Activated naive CD8-positive, alpha-beta T cell treated with anti-CD3 and anti-CD28 coated beads, Interleukin-2, amount 50 U/mL, for 24 hours (primary cell): ENCODE data around the gene TMEM156.
"Not testable (repeated sequence)": the region's sequence is repeated elsewhere in the genome, so short reads cannot be mapped to it uniquely, and the experiment has no call there.

Experiments used
- ATAC-seq: fragments of 150-1000 bp; cut with Tn5 transposase; one replicate; pipeline ENCODE4 v1.10.0; 2021
- DNase-seq: peaks from one replicate; pipeline ENCODE4 v3.0.0; 2021
- H3K27ac Mint-ChIP-seq: one replicate; pipeline ENCODE4 v1.8.0; 2021; ENCODE audit warnings: mild to moderate bottlenecking, mixed read lengths
- H3K27me3 Mint-ChIP-seq: one replicate; pipeline ENCODE4 v1.8.0; 2021; ENCODE audit warnings: mixed read lengths
- H3K36me3 Mint-ChIP-seq: one replicate; pipeline ENCODE4 v1.8.0; 2021; ENCODE audit warnings: low read depth, mixed read lengths
- H3K4me1 Mint-ChIP-seq: one replicate; pipeline ENCODE4 v1.8.0; 2021; ENCODE audit warnings: mixed read lengths
- H3K4me3 Mint-ChIP-seq: one replicate; pipeline ENCODE4 v1.8.0; 2021; ENCODE audit warnings: mild to moderate bottlenecking, moderate library complexity, mixed read lengths
- H3K9me3 Mint-ChIP-seq: one replicate; pipeline ENCODE4 v1.8.0; 2021; ENCODE audit warnings: mixed read lengths

TMEM156 gene

DNA sequence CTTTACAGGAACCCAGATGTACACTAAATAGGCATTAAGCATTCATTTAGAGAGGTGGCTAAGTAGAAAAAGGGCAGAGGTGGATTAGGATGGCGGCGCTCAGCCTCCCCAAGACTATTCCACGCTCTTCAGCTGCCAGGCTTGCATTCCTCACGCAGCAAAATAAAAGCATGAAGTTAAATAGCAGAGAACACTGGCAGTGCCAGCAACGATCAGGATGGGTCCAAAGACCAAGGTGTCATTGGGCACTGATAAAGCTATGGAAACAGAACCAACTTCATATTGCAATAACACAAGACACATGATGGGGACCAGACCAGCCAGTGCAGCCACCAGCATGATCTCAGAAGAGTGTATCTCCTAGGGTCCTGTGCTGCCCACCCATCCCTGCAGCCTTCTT lies 42.0 kb downstream of the TMEM156 start:
- DNase-seq (no peak), ATAC-seq (no peak)
- Mint-ChIP-seq H3K9me3 (no peaks in the 10 kb centered on the region), H3K27ac (no peak overlapping the region), H3K4me1 (peaks cover 12% of the 10 kb centered on the region), H3K27me3 (no peaks in the 10 kb centered on the region), H3K4me3 (no peak overlapping the region), H3K36me3 (peaks cover 13% of the 10 kb centered on the region)

DNA sequence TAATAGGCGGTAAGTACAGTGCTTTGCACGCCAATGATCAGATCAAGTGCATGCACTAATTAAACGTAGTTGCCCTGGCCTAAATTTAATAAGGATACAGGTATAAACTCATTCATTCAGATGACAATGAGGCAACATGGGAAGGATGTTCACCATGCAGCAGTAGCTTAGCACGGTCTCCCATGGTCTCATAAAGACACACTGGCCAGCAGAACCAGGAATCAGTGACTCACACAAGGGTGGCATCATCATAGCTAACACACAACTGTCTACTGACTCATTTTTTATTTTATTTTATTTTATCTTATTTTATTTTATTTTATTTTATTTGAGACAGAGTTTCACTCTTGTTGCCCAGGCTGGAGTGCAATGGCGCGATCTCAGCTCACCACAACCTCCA lies 42.7 kb downstream of the TMEM156 start:
- no peaks in the 10 kb centered on the region for H3K9me3 Mint-ChIP-seq
- H3K27me3 Mint-ChIP-seq, result no peaks in the 10 kb centered on the region
- H3K27ac Mint-ChIP-seq, result no peak overlapping the region
- DNase-seq (no peak), ATAC-seq (no peak)
- H3K4me3 Mint-ChIP-seq, result no peak overlapping the region
- H3K36me3 Mint-ChIP-seq, result peaks cover 10% of the 10 kb centered on the region
- H3K4me1 Mint-ChIP-seq, result peaks cover 14% of the 10 kb centered on the region

DNA sequence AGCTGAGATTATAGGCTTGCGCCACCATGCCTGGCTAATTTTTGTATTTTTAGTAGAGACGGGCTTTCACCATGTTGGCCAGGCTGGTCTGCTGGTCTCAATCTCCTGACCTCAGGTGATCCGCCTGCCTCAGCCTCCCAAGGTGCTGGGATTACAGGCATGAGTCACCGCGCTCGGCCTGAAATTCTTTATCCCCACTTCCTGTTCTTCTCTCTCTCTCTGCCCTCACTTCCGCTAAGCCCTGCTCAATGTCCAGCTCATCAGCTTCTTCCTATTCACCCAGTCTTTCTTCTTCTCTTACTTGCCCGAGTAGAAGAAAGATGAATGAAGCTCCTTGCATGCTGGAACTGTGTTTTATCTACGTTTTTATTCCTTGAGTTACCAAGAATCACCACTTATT lies 43.9 kb downstream of the TMEM156 start:
- not testable (repeated sequence) for DNase-seq, H3K4me3 Mint-ChIP-seq, H3K36me3 Mint-ChIP-seq, H3K9me3 Mint-ChIP-seq, H3K27me3 Mint-ChIP-seq, ATAC-seq, H3K27ac Mint-ChIP-seq
- peaks cover 20% of the 10 kb centered on the region for H3K4me1 Mint-ChIP-seq

- no peaks in the 10 kb centered on the region for H3K9me3 Mint-ChIP-seq
- DNase-seq (no peak), ATAC-seq (peak; percentile 33)
- H3K4me3 Mint-ChIP-seq, result no peak overlapping the region
- peaks cover 20% of the 10 kb centered on the region for H3K4me1 Mint-ChIP-seq
- H3K27ac Mint-ChIP-seq, result no peak overlapping the region
- peaks cover 8% of the 10 kb centered on the region for H3K36me3 Mint-ChIP-seq
- H3K27me3 Mint-ChIP-seq, result no peaks in the 10 kb centered on the region
Observed at GRCh38 chr4:38987491-38987890, 44.7 kb downstream of the TMEM156 start.

DNA sequence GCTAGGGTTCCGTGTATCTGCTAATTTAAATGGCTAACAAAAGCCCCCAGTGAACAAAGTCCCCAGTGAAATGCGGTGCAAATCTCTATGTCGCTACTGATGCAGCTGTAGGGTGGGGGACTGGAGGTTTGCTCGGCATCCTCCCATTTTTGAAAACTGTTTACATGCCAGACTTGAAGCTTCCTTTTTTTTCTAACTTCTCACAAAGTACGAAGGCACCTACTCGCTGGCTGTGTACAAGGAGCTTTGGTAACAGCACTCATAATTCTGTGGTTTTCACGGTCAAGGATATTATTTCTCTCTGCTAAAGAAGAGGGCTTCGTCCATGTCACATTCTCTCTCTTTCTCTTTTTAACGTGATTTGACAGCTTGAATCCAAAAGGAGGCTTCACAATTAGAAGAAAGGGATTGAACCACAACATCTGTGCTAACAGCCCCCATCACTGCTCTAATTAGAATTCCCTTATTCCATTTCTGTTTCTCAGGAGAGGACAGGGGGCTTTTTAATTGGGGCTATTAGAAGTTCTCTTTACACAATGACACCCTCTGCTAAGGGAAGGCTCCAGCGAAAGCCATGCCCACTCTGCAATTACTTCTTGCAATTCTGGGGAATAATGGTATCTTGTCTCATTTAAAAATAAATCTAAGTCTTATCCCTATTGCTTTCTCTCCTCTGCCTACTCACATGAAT lies 46.7 kb downstream of the TMEM156 start:
- DNase-seq (no peak), ATAC-seq (no peak)
- Mint-ChIP-seq H3K4me1 (peaks cover 38% of the 10 kb centered on the region), H3K27ac (peak overlapping the region; percentile 60), H3K4me3 (no peak overlapping the region), H3K9me3 (no peaks in the 10 kb centered on the region), H3K36me3 (peaks cover 11% of the 10 kb centered on the region), H3K27me3 (no peaks in the 10 kb centered on the region)

DNA sequence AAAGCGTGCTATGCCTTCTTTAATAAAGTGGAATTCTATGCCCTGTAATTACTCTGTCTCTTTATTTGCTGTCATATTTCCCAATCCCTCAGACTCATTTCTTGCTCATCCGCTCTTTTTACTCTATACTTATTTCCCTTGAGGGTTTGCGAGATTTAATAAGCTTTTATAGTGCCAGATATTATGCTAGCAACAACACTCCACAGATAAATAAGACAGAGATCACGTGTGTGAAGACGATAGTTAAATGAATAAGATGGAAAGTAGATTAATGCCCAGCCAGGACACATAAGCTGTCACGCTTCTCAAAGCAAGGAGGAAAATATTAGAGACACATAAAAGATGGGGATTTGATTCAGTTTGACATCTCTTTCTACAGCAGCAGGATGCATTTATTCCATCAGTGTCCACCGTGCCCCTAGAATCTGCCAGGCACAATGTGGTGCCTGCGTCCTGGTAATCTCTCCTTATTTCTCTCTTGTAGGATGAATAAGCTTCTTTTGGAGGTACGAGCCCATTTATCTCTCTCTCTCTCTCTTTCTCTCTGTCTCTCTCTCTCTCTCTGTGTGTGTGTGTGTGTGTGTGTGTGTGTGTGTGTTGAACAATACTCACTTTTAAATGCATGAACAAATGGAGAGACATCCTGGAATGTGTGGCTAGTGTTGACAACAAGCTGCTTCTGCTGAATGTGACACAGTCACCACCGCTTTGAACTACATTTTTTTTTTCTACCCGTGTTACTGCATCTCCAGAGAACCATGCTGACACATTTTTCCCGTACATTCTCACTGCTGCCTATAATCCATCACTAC lies 48.2 kb downstream of the TMEM156 start:
- H3K9me3 Mint-ChIP-seq, result no peaks in the 10 kb centered on the region
- H3K27me3 Mint-ChIP-seq, result no peaks in the 10 kb centered on the region
- peak overlapping the region; percentile 37 for H3K27ac Mint-ChIP-seq
- no peak for ATAC-seq
- peaks cover 49% of the 10 kb centered on the region for H3K4me1 Mint-ChIP-seq
- peaks cover 11% of the 10 kb centered on the region for H3K36me3 Mint-ChIP-seq
- no peak for DNase-seq
- no peak overlapping the region for H3K4me3 Mint-ChIP-seq

DNA sequence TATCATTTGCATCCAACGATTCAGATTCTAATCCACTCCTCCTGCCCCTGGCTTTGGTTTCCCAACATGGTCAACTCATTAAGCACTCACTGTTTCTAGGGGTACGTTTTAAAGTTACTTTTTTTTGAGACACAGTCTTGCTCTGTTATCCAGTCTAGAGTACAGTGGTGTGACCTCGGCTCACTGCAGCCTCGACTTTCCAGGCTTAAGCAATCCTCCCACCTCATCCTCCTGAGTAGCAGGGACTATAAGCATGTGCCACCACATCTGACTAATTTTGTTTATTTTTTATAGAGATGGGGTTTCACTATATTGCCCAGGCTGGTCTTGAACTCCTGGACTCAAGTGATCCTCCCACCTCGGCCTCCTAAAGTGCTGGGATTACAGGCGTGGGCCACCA lies 48.9 kb downstream of the TMEM156 start:
- no peaks in the 10 kb centered on the region for H3K9me3 Mint-ChIP-seq
- ATAC-seq, result no peak
- no peaks in the 10 kb centered on the region for H3K27me3 Mint-ChIP-seq
- H3K4me1 Mint-ChIP-seq, result peaks cover 49% of the 10 kb centered on the region
- no peak for DNase-seq
- peaks cover 14% of the 10 kb centered on the region for H3K36me3 Mint-ChIP-seq
- H3K27ac Mint-ChIP-seq, result no peak overlapping the region
- H3K4me3 Mint-ChIP-seq, result no peak overlapping the region

DNA sequence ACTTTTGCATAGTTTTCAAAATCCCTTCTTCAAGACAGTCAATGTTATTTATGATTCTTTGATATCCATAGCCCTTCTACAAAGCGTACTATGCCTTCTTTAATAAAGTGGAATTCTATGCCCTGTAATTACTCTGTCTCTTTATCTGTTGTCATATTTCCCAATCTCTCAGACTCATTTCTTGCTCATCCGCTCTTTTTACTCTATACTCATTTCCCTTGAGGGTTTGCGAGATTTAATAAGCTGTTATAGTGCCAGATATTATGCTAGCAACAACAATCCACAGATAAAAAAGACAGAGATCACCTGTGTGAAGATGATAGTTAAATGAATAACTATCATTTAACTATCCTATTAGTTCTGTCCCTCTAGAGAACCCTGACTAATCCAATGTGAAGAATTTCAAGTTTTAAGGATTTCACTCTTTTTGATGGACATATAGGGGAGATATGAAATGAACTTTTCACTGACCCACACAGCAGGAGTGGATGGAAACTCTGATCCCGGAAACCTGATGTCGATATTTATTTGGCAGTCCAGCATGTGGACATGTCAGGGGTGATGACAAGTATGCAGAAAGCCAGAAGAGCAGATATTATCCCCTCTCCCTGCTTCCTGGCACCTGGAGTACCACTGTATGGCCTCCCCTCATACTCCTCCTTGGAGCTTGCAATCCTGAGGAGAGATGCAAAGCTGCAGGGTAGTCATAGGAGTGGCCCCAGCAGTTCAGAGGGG lies 49.7 kb downstream of the TMEM156 start:
- H3K4me1 Mint-ChIP-seq, result peaks cover 49% of the 10 kb centered on the region
- H3K4me3 Mint-ChIP-seq, result no peak overlapping the region
- H3K27ac Mint-ChIP-seq, result peak overlapping the region; percentile 71
- no peak for DNase-seq
- no peaks in the 10 kb centered on the region for H3K27me3 Mint-ChIP-seq
- no peak for ATAC-seq
- H3K9me3 Mint-ChIP-seq, result no peaks in the 10 kb centered on the region
- H3K36me3 Mint-ChIP-seq, result peaks cover 14% of the 10 kb centered on the region

DNA sequence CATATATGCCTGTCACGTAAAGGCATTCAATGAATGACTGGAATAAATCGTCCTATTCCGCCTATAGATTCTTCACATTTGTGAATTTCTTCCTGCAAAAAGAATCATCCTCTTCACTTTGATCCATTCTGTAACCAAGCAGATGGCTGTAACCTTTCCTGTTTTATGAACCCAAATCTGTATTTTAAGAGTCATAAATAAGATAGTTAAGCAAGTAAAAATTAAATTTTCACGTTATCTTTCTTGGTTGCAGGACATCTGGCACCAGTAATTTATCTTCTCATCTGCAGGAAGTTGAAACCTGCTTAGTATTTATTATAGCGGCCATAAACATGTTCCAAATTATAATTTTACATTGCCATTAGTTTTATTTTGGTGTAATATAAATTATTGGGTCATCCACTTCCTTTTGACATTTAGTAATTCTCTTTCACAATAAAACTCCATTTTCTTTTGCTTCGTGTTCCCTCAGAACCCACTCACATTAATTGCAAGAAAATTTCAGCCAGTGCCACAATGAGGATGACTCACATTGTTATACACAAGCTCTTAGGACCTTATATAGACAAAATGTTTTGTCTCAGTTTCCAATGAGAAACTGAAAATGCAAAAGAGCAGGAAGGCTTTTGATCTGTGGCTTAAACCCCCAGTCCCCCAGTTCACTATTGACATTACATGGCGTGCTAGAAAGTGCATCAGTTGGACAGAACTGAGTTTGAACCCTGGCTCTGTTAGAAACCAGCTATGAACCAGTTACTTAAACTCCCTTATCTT lies 51.1 kb downstream of the TMEM156 start:
- Mint-ChIP-seq H3K27me3 (no peaks in the 10 kb centered on the region), H3K4me3 (no peak overlapping the region), H3K27ac (peak overlapping the region; percentile 71), H3K9me3 (no peaks in the 10 kb centered on the region), H3K36me3 (peaks cover 14% of the 10 kb centered on the region), H3K4me1 (peaks cover 41% of the 10 kb centered on the region)
- DNase-seq (peak; percentile 7), ATAC-seq (peak; percentile 92)

GRCh38 chr4:38979511-38980230 lies 52.5 kb downstream of the TMEM156 start:
- Mint-ChIP-seq H3K4me1 (peaks cover 35% of the 10 kb centered on the region), H3K27me3 (no peaks in the 10 kb centered on the region), H3K36me3 (peaks cover 11% of the 10 kb centered on the region), H3K27ac (peak overlapping the region; percentile 35), H3K4me3 (no peak overlapping the region), H3K9me3 (no peaks in the 10 kb centered on the region)
- ATAC-seq (no peak), DNase-seq (no peak)

GRCh38 chr4:38979081-38979480 lies 53.1 kb downstream of the TMEM156 start:
- H3K27ac Mint-ChIP-seq, result no peak overlapping the region
- no peak overlapping the region for H3K4me3 Mint-ChIP-seq
- peaks cover 32% of the 10 kb centered on the region for H3K4me1 Mint-ChIP-seq
- peaks cover 11% of the 10 kb centered on the region for H3K36me3 Mint-ChIP-seq
- ATAC-seq, result no peak
- H3K9me3 Mint-ChIP-seq, result no peaks in the 10 kb centered on the region
- no peaks in the 10 kb centered on the region for H3K27me3 Mint-ChIP-seq
- no peak for DNase-seq

DNA sequence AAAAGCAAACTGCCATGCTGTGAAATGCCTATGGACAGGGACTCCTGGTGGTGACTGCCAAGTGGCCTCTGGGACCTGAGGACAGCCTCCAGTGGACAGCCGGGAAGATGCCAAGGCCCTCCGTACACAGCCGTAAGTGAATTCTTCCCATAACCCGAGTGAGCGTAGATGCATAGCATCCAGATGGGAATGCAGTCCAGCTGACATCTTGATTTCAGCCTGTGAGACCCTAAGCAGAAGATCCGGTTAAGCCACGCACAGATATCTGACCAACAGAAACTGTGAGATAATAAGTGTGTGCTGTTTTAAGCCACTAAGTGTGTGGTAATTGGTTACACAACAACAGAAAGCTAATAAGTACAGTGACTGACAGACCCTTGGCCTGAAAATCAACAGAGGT lies 55.9 kb downstream of the TMEM156 start:
- no peaks in the 10 kb centered on the region for H3K27me3 Mint-ChIP-seq
- peaks cover 5% of the 10 kb centered on the region for H3K36me3 Mint-ChIP-seq
- DNase-seq (no peak), ATAC-seq (no peak)
- no peaks in the 10 kb centered on the region for H3K9me3 Mint-ChIP-seq
- peaks cover 19% of the 10 kb centered on the region for H3K4me1 Mint-ChIP-seq
- no peak overlapping the region for H3K4me3 Mint-ChIP-seq
- no peak overlapping the region for H3K27ac Mint-ChIP-seq

- no peaks in the 10 kb centered on the region for H3K27me3 Mint-ChIP-seq
- no peak for ATAC-seq
- no peak overlapping the region for H3K27ac Mint-ChIP-seq
- DNase-seq, result no peak
- H3K4me3 Mint-ChIP-seq, result no peak overlapping the region
- H3K36me3 Mint-ChIP-seq, result peaks cover 36% of the 10 kb centered on the region
- H3K9me3 Mint-ChIP-seq, result no peaks in the 10 kb centered on the region
- peaks cover 11% of the 10 kb centered on the region for H3K4me1 Mint-ChIP-seq
Observed at GRCh38 chr4:38968668-38969067, 63.5 kb downstream of the TMEM156 start.
